GM19193 (cell line): Measurements from ENCODE around the gene NUDT11.

ENCODE experiments used
- POLR2A ChIP-seq: IDR thresholded peaks from 4 replicates; pipeline ENCODE4 v1.6.1; 2011; ENCODE audit not compliant: insufficient read depth, insufficient read length; ENCODE audit errors: extremely low read depth

NUDT11 gene

GRCh38 chrX:51496501-51497291 is at the start of gene NUDT11:
Gene NUDT11 (minus strand): TSS chrX:51496592. CDS start chrX:51496444, 148 bp downstream.
- TF ChIP-seq POLR2A = no peak

- no peak for TF ChIP-seq POLR2A
Observed at GRCh38 chrX:51520393-51520792, 24.0 kb upstream of the NUDT11 start.

DNA sequence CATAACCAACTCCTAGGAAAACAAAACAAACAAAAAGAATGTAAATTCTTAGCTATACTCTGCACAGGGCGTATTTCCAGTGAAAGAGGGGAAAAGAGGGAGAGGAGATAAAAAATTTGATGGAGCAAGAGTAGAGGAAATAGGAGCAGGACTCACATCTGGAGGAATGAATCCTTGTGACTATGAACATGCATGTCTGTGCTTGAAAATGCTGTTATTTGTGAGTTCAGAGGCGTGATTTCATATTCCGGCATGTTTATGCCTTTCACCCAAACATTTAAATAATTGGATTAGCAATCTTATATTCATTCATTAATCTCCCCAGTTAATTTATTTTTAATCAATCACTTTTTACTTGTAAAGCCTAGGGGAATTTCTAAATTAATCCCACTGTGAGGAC is 11.2 kb upstream of the NUDT11 start:
- TF ChIP-seq POLR2A = no peak

DNA sequence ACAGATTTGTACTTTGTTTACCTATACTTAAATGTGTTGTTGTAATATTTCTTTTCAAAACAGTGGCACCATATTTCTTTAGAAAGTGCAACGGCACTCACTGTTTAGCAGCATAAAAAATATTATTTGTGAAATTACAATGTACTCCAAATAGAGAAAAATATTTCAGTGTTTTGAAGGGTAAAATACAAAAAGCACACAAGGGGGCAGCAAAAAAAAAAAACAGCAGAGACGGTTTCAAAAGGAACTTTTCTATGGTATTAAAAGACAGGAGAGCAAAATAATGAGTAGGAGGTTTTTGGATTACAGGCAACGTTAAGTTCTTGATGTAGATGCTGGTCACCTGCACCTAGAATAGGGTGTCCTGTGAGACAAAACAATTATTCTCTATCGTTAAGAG is 2.0 kb downstream of the NUDT11 start:
- TF ChIP-seq POLR2A = no peak

DNA sequence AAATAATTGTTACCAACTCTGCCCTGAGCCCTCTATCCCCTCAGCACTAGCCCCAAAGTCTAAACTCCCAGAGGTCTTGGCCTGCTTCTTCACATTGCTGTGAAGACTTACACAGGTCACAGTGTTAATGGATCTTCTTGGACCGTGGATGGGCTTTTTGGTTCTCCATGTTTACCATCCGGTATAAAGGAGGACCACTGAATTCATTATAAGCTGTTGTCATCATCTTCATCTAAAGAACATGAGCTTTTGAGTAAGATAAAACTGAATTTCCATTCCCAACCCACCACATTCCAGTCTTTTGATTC is 8.5 kb downstream of the NUDT11 start:
- TF ChIP-seq POLR2A = no peak

- TF ChIP-seq POLR2A = no peak
Observed at GRCh38 chrX:51484616-51485015, 11.8 kb downstream of the NUDT11 start.

DNA sequence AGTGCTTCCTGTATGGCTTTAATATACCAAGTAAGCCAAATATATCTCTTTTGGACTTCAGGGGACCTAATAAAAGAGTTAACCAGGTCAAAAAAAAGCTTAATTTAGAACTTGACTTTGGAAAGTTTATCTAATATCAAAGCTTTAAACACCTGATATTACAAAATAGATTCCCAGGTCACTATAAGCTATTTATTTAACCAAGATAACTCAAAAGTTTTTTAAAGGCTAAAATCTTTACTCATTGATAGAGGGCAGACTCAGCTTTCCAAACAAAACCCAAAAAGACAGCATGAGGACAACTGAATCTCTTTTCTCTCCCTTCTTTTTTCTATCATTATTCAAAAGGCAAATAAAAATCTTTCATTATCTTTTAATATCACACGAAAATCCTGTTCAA is 19.5 kb downstream of the NUDT11 start:
- no peak for TF ChIP-seq POLR2A

DNA sequence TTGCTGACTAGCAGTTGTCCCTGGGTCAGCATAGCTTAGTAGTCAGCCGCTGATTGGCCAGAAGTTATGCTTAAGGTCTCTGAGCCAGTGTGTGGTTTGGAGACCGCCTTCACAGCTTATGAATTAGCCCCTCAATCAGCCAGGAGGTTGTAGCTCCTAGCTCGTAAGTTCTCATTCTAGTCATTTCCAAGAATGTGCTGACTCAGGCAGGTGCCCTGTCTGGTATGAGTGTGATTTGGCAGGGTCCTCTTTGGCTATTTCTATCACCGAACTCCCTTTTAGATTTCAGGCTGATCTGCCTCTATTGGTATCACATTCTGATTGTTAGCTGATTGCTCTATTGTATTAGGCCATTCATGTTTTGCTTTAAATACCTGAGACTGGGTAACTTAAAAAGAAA is 33.1 kb downstream of the NUDT11 start:
- no peak for TF ChIP-seq POLR2A

DNA sequence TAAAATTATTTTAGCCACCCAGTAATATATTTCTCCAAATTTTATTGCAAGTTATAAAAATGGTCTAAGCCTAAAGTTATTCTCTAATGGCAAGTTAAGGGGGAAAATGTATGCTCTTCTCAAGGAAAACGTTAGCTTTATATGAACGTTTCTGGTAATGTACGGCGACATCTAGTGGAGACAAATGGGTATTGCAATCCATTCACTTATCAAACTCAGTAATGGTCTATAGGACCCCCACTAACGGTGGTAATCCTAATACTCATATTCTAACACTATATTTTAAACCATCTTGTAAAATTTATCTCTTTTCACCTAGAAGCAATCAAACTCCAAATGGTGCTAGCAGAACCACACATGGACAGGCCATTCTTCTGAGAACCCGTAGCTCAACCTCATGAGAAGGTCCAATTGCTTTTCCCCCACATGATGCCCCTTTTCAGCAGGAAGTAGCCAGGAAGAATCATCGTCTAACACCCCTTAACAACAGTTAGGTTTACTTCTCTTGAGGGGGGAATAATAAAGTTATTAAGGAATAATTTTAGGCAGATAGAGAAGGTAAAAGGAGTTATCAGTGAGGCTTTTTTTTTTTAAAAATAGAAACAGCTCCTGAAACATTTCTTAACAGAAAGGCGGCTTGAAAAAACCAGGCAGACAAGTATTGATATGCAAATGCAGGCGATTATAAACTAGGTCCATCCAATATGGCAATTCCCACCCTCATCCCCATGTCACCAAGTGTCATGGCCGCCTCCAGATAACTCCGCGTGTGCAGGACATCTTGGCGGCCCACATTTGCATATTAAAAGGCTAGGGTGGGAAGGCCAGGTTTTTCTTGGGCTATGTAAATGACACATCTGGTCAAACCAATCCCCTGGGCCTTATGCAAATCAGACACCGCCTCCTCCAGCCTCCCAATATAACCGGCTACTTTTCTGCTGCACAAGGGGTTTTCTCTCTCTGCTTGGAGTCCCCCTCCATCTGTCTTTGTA is 35.0 kb downstream of the NUDT11 start:
- no peak for TF ChIP-seq POLR2A

DNA sequence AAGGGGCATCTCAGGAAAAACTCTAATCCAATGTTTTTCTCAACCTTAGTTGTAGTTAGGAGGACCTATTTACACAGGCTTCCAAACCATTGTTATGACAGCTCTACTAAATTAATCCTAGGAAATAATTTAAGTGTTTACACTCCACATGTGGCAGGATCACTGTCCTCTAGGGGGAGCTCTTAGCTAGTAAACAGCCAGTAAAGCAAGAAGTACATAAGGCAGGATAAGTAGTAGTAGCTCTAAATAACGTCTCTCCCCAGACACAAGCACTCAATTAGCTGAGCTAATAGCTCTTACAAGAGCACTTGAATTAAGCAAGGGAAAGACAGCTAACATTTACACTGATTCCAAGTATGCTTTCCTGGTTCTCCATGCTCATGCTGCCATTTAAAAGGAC is 37.3 kb downstream of the NUDT11 start:
- no peak for TF ChIP-seq POLR2A

DNA sequence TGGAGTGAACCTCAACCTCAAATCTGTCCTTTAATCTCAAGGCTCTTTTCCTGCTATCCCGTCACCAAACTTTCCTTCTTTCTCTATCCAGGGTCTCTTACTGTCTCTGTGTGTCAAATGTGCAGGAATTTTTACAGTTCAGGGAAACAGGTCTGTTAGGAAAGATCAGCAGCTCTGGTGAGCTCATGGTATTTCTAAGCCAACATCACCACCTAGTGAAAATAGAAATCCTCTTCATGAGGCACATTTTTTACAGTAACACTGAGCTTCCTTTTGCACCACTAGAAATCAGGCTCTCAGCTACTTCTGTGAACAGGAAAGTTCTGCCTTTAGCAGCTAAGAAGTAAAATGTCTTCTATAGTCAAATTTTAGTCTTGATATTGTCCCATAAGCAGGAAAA is 39.6 kb downstream of the NUDT11 start:
- no peak for TF ChIP-seq POLR2A

DNA sequence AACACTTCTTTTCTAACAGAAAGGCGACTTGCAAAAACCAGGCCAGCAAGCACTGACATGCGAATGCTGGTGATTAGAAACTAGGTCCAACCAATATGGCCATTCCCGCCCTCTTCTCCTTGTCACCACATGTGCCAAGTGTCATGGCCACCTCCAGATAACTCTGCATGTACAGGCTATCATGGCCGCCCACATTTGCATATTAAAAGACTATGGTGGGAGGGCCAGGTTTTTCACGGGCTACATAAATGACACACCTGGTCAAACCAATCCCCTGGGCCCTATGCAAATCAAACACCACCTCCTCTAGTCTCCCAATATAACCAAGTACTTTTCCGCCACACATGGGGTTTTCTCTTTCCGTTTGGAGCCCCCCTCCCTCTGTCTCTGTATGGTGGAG is 40.1 kb downstream of the NUDT11 start:
- no peak for TF ChIP-seq POLR2A

- TF ChIP-seq POLR2A = no peak
Observed at GRCh38 chrX:51440365-51440764, 56.0 kb downstream of the NUDT11 start.
